HG03097 (cell line): ENCODE measurements around the gene CYP51A1.
"Not testable (repeated sequence)": the region's sequence is repeated elsewhere in the genome, so short reads cannot be mapped to it uniquely, and the experiment has no call there.

ENCODE experiments used
- ATAC-seq: cut with Tn5 transposase; IDR thresholded peaks from one replicate; pipeline ENCODE4 v1.9.1; 2021; ENCODE audit not compliant: unreplicated experiment, low FRiP score

Gene CYP51A1

DNA sequence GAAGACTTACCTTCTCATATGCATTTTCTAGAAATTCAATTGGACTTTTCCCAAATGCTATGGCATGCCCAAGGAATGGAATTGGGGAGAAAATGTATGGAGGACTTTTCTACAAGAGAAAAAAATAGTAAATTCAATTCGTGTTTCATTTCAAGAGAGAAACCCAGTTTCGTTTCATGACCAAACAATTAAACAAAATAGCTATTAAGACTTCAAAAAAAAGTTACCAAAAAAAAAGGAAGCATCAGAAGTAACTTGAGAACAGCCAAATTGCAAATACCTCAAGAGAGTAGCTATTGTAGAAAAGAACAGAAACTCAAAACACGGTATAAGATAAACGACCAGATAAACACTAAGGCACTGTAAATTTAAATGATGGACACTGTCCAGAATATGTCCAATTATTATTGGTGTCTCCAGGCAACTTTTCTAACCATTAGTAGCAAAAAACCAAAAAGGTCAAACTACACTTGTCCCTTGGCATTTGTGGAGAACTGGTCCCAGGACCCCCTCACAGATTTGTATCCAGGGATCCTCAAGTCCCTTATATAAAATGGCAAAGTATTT is 2.4 kb downstream of the CYP51A1 start:
- no peak for ATAC-seq

DNA sequence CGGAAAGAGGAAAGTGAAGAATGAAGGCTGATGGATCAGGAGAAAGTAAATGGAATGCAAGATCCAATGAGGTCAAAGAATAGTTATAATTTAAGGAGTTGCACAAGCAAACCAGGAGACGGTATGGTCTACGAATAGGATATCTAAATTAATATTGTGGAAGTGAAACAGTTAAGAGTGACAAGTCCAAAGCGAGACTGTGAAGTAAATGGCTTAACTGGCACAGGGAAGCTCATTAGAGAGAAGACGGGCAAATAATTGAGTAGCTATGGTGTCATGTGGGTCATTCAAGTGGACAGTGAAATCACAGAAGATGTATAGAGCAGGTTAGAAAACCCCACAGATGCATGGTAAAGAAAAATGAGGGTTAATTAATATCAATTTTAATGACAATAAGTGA is 3.2 kb downstream of the CYP51A1 start:
- no peak for ATAC-seq

DNA sequence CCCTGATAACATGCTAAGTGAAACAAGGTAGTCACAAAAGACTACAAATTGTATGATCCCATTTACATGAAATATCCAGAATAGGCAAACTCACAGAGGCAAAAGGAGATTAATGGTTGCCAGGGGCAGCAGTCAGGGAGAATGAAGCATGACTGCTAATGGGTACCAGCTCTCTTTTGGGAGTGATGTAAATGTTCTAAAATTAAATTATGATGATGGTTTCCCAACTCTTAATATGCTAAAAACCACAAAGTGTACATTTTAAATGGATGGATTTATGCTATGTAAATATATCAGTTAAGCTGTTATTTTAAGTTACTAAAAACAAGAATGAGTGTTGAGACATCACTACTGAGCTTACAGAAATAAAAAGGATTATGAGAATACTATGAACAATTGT is 12.6 kb downstream of the CYP51A1 start:
- ATAC-seq: no peak

DNA sequence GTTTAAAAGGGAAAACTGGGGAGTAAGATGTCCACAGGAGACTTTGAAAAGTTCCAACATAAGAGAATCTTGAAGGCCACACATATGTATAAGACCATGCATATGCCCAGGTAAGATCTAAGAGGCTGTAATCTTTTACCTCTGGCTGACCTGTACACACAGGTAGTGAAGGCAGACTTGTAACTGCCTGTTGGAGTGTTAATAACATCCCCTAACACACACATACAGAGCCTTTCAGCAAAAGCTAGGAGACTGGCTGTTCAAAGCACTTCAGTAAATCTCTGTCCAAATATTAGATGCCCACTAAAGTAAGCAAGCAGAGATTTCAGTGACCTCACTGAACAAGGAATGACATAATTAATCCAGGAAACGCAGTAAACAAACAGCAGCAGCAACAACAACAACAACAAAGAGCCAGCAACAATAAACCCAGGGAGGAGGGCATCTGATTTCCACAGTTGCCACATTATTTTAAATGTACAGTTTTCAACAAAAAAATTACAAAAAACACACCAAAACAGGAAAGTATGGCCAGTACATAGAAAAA is 15.0 kb downstream of the CYP51A1 start:
- no peak for ATAC-seq

DNA sequence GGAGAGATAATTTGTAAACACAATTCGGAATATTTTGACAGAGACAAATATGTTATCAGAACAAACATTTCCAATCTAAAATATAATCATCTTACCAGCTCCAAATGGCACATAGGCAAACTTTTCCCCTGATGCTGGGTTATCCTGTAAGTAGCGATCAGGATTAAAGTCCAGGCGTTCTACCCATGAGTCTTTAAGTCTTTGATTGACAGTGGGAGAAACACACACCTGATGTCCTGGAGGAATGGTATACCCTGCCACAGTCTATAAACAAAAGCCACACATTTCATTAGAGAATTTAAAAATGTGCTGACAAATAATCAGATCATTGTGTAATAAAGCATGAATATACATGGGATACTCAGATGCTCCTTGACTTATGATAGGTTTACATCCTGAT is 17.3 kb downstream of the CYP51A1 start:
- no peak for ATAC-seq

DNA sequence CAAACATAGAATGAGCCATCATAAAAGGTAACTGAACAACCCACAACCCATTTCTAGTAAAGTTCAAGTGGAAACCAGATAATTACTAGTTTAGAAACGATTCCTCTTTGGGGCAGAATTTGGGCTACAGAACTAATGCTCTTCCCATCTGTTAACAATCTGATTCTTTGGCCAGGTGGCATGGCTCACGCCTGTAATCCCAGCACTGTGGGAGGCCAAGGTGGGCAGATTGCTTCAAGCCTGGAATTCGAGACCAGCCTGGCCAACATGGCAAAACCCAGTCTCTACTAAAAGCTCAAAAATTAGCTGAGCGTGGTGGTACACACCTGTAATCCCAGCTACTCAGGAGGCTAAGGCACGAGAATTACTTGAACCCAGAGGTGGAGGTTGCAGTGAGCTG is 18.5 kb downstream of the CYP51A1 start:
- no peak for ATAC-seq

DNA sequence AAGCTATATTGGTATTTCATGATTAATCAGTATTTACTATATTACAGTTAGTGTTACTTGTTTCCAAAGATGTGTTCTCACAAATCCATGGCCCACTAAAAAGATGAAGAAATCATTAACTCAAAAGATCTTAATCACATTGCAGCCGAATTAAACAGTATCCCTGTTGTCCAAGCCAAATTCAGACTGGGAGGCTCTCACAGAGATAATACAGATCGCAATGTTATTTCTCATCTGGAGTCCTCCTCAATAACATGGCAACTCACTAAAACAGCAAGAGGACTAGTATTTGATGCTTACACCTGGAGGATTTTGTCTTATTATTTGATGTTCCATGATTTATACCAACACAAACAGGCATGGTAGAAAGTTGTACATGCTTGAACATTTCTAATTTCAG is 23.4 kb downstream of the CYP51A1 start:
- no peak for ATAC-seq

DNA sequence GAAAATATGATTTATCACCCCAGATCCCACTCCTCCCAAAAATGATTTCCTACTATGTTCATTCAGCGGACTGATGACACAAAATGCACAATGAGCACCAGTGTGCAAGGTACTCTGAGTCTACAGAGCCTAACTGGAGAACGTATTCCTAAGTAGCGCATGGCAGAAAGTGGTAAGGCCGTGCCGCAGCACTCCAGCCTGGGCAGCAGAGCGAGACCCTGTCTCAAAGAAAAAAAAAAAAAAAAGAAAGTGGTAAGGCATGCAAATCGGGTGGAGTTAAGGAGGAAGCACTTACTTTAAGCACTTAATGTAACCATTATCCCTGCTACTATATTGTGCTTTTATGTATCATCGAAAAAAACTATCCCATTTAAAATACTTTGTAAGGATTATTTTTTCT is 25.5 kb downstream of the CYP51A1 start:
- ATAC-seq: no peak

DNA sequence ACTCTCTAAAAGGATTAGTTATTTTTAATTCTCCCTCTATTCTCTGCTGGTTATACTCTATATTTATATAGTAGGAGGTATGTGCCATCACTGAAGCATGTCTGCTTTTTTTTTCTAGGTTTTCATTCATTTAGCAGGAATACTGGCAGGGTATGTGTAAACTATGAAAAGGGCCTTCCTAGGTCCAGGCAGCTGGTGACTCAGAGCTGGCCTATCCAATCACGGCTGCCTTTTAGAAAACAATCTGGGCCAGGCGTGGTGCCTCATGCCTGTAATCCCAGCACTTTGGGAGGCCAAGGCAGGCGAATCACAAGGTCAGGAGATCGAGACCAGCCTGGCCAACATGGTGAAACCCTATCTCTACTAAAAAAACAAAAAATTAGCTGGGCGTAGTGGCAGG is 31.4 kb downstream of the CYP51A1 start:
- not testable (repeated sequence) for ATAC-seq

DNA sequence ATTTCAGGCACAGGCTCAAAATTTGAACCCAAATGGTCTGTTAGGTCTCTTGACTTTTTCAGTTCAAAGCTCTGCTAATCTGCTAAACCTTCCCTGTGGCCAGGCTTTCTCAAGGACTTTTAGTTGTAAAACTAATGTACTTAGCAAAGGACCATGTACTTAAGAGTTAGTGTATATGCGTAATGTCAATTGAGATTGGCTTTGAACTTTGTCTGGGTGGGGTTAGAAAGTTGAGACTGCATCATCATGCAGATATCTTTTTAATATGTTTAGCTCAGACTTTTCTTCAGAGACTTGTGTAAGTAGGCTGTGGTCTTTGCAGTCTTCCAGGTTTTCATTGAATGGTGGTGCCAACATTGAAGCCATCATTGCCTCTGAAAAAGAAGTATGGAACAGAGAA is 33.7 kb downstream of the CYP51A1 start:
- no peak for ATAC-seq

DNA sequence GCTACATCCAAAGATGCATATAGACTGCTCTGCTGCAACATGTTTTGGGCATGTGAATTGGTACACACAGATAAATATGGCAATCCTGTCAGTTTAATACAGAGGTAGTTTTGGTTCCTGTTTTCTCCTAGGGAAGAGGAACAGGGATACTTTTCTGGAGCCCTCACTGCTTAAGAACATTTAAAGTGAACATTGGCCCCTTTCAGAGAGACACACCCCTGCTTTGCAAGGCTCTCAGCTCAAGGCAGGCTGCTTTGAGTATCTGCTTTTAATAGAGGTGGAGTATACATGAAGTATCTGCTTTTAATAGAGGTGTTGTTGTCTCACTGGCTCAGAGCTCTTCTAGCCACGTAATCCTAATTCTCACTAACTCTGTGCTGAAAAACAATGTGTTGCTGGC is 38.9 kb downstream of the CYP51A1 start:
- no peak for ATAC-seq

DNA sequence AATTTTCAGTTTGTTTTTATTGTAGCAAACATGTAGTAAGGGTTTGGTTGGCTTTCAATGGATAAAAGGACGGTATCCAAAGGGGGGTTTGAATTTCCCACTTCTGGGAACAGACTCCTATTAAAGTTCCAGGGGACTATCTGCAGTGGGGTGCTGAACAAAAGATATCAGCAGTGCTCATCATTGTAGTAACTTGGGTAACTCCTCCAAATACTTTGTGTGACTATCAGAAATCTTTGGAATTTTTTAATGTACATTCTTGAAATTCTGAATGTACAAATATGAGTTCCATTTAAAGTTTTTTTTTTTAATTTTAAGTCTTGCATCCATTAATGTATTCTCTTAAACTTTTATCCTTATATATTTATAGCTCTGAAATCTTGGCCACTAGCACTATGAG is 42.1 kb downstream of the CYP51A1 start:
- ATAC-seq: no peak

DNA sequence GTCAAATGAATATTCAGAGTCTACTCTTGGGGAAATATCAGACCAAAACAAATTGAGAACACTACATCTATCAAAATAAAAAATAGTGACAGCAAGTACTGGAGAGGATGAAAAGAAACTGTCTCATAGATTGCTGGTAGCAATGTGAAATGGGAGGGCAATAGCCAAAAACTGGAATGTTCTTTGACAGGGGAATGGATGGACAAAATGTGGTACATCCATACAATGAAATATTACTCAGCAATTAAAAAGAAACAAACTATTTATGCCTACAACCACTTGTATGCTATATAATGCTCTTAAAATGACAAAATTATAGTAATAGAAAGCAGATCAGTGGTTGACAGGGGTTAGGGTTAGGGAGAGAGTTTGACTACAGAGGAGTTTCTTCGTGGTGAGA is 46.0 kb downstream of the CYP51A1 start:
- ATAC-seq: no peak

DNA sequence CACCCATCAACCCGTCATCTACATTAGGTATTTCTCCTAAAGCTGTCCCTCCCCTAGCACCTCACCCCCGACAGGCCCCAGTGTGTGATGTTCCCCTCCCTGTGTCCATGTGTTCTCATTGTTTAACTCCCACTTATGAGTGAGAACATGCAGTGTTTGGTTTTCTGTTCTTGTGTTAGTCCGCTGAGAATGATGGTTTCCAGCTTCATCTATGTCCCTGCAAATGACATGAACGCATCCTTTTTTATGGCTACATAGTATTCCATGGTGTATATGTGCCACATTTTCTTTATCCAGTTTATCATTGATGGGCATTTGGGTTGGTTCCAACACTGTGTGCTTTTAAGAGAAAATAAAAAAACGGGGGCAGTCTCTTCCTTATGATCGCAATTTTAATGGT is 50.4 kb downstream of the CYP51A1 start:
- ATAC-seq: not testable (repeated sequence)

DNA sequence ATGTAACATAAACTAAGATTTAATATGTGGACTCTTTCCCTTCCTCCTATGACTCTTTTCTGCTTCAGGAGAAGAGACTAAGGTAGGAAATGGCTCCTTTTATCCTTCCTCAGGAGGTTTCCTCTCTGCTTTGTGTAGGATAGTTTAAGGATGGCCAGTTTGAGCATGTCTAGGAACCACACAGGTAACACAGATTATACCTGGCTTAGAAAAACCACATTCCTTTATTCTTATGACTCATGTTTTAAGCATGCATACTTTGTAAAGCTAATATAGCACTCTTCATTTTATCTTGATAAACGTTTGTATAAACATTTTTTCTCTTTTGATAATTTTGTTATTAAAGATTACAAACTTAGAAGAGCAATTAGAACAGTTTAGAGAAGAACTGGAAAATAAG is 57.8 kb downstream of the CYP51A1 start:
- no peak for ATAC-seq

DNA sequence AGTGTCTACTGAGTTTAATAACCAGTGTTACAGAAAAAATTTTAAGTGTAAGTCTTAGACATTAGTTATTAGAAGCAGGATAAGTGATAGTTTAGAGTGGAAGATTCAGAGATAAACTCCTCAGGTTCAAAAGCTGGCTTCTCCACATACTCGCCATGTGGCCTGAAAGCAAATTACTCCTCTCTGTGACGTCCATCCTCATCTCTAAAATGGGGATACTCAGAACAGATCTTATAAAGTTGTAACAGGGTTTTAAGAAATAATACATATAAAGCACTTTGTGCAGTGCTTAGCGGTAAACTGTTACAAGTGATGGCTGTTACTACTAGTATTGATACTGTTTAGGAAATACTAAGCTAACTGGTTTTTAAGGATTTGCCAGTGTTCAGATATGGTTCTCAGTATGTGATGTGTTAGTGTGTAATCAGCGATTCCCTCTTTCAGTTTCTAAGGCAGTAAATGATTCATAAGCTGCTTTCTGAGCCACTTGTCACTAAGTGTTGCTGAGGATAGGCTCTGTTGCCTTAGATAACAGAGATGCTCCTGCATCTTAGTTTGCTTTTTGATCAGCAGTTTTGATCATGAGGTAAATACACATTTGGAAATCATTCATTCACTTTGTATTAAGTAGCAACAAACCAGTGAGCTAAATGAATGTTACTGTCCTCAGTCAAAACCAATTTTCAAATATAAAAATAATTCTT is 58.7 kb downstream of the CYP51A1 start:
- ATAC-seq: peak; percentile 94

DNA sequence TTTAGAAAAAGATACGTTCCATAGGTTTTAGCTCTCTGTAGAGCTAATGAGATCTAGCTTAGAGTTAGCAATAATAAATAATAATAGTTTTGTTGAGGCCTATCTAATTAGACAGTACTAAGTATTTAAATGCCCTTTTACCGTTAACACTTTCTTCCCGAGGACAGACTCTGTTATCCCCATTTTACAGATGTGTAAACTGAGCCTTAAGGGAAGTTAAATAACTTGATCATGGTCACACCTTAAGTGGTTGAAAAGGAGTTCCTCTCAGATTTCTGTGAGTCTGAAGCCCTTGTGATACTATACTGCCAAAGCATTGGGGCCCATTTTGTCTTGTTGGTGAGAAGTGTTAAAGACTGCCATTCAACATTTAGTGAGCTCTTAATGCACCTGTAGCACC is 61.6 kb downstream of the CYP51A1 start:
- ATAC-seq: no peak

DNA sequence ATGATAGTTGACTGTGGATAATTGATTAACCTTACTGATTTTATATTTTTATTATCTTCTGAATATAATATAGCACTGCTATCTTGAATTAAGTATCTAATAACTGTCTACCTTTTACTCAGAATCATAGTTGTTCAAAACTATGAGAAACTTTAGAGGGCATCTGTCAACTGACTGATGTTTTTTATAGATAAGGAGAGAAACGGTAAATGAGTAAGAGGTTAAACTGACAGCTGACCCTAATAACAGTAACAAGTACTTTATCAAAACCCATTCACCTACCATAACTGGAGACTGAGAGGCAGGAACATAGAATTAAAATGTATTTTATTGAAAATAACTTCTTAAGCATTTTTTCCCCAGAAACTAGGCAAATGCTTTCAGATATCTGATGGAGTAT is 62.2 kb downstream of the CYP51A1 start:
- ATAC-seq: no peak

DNA sequence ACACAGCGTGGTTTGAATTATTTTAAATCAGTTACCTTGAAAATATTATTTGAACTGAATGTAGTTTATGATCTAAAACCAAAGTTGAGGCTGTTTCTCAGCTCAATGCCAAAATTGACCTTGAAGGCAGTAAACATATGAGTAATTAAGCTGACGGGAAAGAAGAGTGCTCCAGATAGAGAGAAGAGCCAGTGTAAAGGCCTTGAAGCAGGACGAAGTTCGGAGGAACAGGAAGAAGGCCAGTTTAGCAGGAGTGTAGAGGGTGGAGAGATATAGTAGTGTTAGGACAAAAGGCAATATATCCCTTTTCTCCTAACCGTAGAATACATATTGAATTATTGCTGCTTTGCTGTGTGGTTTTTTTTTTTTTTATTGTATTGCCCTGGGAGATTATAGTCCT is 63.2 kb downstream of the CYP51A1 start:
- ATAC-seq: no peak

DNA sequence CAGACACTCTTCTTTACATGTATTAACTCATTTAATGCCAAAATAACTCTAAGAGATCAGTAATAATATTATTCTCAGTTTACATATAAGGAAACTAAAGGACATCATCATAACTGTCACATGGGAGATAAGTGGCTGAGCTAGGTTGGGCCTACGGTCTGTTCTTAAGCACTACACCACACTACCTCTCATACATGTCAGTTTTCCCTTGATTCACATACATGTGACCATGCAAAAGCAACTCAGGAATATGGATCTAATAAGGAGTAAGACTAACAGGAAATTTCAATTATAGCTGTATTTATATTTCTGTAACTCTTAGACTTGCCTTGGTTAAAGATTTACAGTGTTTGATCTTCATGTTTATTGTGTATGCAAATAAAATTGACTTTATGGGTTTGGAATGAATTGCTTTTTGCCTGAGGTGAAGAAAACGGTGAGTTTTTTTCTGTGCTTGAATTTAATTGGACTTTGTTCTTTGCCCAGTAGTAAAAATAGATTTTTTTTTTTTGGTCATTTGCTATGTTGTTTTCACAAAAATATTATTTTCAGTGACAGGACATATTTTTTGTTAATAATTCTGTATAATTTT is 69.7 kb downstream of the CYP51A1 start:
- ATAC-seq: no peak
